Endothelial cell of umbilical vein (primary cell): Measurements from ENCODE around the gene CCL17. TPM values are rescaled to one million over a fixed set of nuclear protein-coding genes. Genes with fewer than 3 reads are reported as not detected.

Source experiments
- BruUV-seq: library from RNA; stranded (reverse); fragments of 400-500 nt; replicated peaks from 2 replicates; lab custom pipeline; 2021; lab: Mats Ljungman, UMichigan
- CTCF ChIA-PET: fragments of 300-600, 350-600 bp; sonication (Branson Sonifier 250); formaldehyde crosslinking; loops from one replicate; lab custom pipeline; 2021; ENCODE audit warnings: antibody characterized with exemption, inconsistent platforms; lab: Charles Lee
- POLR2A ChIA-PET: fragments of 300-600, 350-600 bp; sonication (Branson Sonifier 250); formaldehyde crosslinking; loops from one replicate; lab custom pipeline; 2021; ENCODE audit warnings: antibody characterized with exemption, inconsistent platforms; lab: Charles Lee
- DNase-seq: peaks from one replicate; pipeline ENCODE4 v3.0.0-alpha.2; 2011; ENCODE audit warnings: low read depth, low spot score
- FAIRE-seq: peaks from 2 replicates; lab custom pipeline; 2011; peaks lifted over from hg19 to GRCh38; lab: Jason Lieb, UNC
- H2AFZ ChIP-seq: 2 replicates; pipeline ENCODE4 v1.6.0; 2012; ENCODE audit warnings: low read depth, low read length, control low read depth, inconsistent platforms
- H3K27ac ChIP-seq: 2 replicates; pipeline ENCODE4 v1.5.1; 2011; ENCODE audit warnings: low read depth, mild to moderate bottlenecking, control low read depth, low read length, moderate library complexity; ENCODE audit not compliant: insufficient read depth
- H3K27me3 ChIP-seq, 2 experiments: 2 replicates each; pipeline versions ENCODE4 v1.6.0 to v1.6.1; 2011; ENCODE audit warnings: low read length in 2 of 2, mixed read lengths in 1 of 2; ENCODE audit not compliant: control insufficient read depth in 2 of 2, insufficient read depth in 2 of 2
- H3K36me3 ChIP-seq, 2 experiments: 2 replicates in 1 of 2; 3 replicates in 1 of 2; pipeline ENCODE4 v1.5.1; 2011; ENCODE audit warnings: low read length in 2 of 2, mild to moderate bottlenecking in 1 of 2, moderate library complexity in 1 of 2; ENCODE audit not compliant: control insufficient read depth in 2 of 2, insufficient read depth in 2 of 2; ENCODE audit errors: extremely low read depth in 1 of 2
- H3K4me1 ChIP-seq: 3 replicates; pipeline ENCODE4 v1.5.1; 2011; ENCODE audit warnings: mild to moderate bottlenecking, low read length; ENCODE audit not compliant: control insufficient read depth, insufficient read depth; ENCODE audit errors: extremely low read depth
- H3K4me2 ChIP-seq: 2 replicates; pipeline ENCODE4 v1.6.1; 2011; ENCODE audit warnings: low read length, control low read depth, mixed read lengths; ENCODE audit not compliant: insufficient read depth
- H3K4me3 ChIP-seq, 3 experiments: fragments of 200-600 bp in 1 of 3; sonication (generic), shearing (Covaris generic) in 1 of 3; replicated peaks in 1 of 3; 2 replicates each; pipeline ENCODE4 v1.5.1; 2011 to 2016; ENCODE audit warnings: control low read depth in 3 of 3, low read length in 3 of 3, mild to moderate bottlenecking in 2 of 3, inconsistent platforms in 1 of 3, low read depth in 1 of 3, moderate library complexity in 1 of 3; ENCODE audit not compliant: insufficient read depth in 1 of 3
- H3K79me2 ChIP-seq: 2 replicates; pipeline ENCODE4 v1.6.0; 2012; ENCODE audit warnings: low read length, inconsistent platforms; ENCODE audit not compliant: control insufficient read depth, insufficient read depth
- H3K9ac ChIP-seq: replicated peaks from 2 replicates; pipeline ENCODE3; 2011; ENCODE audit warnings: low read length, control low read depth; ENCODE audit not compliant: insufficient read depth; ENCODE audit errors: extremely low read depth
- H3K9me1 ChIP-seq: replicated peaks from 3 replicates; pipeline ENCODE4 v1.6.0; 2011; ENCODE audit warnings: mild to moderate bottlenecking, low read length; ENCODE audit not compliant: control insufficient read depth, insufficient read depth; ENCODE audit errors: extremely low read depth
- H3K9me3 ChIP-seq: replicated peaks from 2 replicates; pipeline ENCODE4 v1.5.1; 2012; ENCODE audit warnings: low read length, inconsistent platforms; ENCODE audit not compliant: control insufficient read depth, insufficient read depth
- H4K20me1 ChIP-seq: replicated peaks from 2 replicates; pipeline ENCODE3; 2011; ENCODE audit warnings: mild to moderate bottlenecking, low read length; ENCODE audit not compliant: control insufficient read depth, insufficient read depth; ENCODE audit errors: extremely low read depth
- CTCF ChIP-seq, 2 donors: IDR thresholded peaks; 1 replicate in 1 of 2; 2 replicates in 1 of 2; pipeline ENCODE4 v1.5.1; 2011; ENCODE audit warnings: low read length in 2 of 2, mild to moderate bottlenecking in 2 of 2, moderate library complexity in 2 of 2, control low read depth in 1 of 2, inconsistent platforms in 1 of 2, low read depth in 1 of 2; ENCODE audit not compliant: insufficient read depth in 1 of 2; ENCODE audit errors: extremely low read depth in 1 of 2
- EZH2 ChIP-seq: IDR thresholded peaks from 2 replicates; pipeline ENCODE4 v1.6.1; 2012; ENCODE audit warnings: borderline replicate concordance, low read depth, mild to moderate bottlenecking, moderate library complexity, low read length, inconsistent platforms; ENCODE audit not compliant: severe bottlenecking
- FOS ChIP-seq: IDR thresholded peaks from 2 replicates; pipeline ENCODE4 v1.6.1; 2011; ENCODE audit warnings: mild to moderate bottlenecking, low read length, moderate library complexity, borderline replicate concordance; ENCODE audit not compliant: insufficient read depth
- GATA2 ChIP-seq: IDR thresholded peaks from 2 replicates; pipeline ENCODE4 v1.7.0; 2011; ENCODE audit warnings: low read depth, mild to moderate bottlenecking, moderate library complexity, mixed read lengths, low read length; ENCODE audit not compliant: insufficient read length, insufficient read depth
- JUN ChIP-seq: IDR thresholded peaks from 2 replicates; pipeline ENCODE4 v1.6.1; 2011; ENCODE audit warnings: borderline replicate concordance, low read depth; ENCODE audit not compliant: insufficient read length, insufficient read depth
- MAX ChIP-seq: IDR thresholded peaks from 2 replicates; pipeline ENCODE4 v1.6.1; 2011; ENCODE audit not compliant: insufficient read depth, insufficient read length
- MYC ChIP-seq: IDR thresholded peaks from one replicate; pipeline ENCODE4 v1.6.1; 2011; ENCODE audit warnings: mild to moderate bottlenecking, low read depth, low read length
- POLR2A ChIP-seq: IDR thresholded peaks from 2 replicates; pipeline ENCODE4 v1.6.1; 2012; ENCODE audit warnings: low read depth, mild to moderate bottlenecking, control low read depth, low read length
- POLR2AphosphoS5 ChIP-seq: IDR thresholded peaks from 2 replicates; pipeline ENCODE4 v1.6.1; 2012; ENCODE audit warnings: low read depth, mild to moderate bottlenecking, control low read depth, low read length, moderate library complexity; ENCODE audit not compliant: insufficient read depth
- dilution Hi-C: fragments of 300-500 bp; cut with MboI; formaldehyde crosslinking; loops from one replicate; pipeline ENCODE4 v1.15.0; 2019; ENCODE audit warnings: low sequenced_read_pairs; ENCODE audit not compliant: extremely low pct_ligation_motif_present
- intact Hi-C: fragments of 100-400 bp; cut with micrococcal nuclease; formaldehyde crosslinking; loops from one replicate; pipeline ENCODE4 v1.10.0; 2022
- polyA plus RNA-seq, 4 experiments: library from polyadenylated mRNA; depleted of rRNA in 3 of 4; stranded (reverse) in 3 of 4; unstranded in 1 of 4; fragments of >200 nt; gene quantifications; 2 replicates each; pipeline versions ENCODE4 v1.2.1 to v1.2.3, GENCODE V29; 2011 to 2012; ENCODE audit warnings: missing spikeins in 1 of 4
- total RNA-seq: library from RNA; stranded (reverse); gene quantifications from 2 replicates; pipeline ENCODE4 v1.2.3, GENCODE V29; 2021

Gene CCL17
- total and polyA plus RNA-seq, 2 donors (not counting 3 experiments of a cell fraction or from before 2014, with no cell fraction given): not detected

GRCh38 chr16:57383276-57384247 is 21.0 kb upstream of the CCL17 start:
- intact Hi-C loops: no loop called here
- H3K36me3 ChIP-seq: no peaks in the 10 kb centered on the region
- H3K79me2 ChIP-seq: no peaks in the 10 kb centered on the region
- dilution Hi-C loops: no loop called here
- H3K27me3 ChIP-seq: no peaks in the 10 kb centered on the region
- H3K4me1 ChIP-seq: peaks cover 18% of the 10 kb centered on the region
- H3K9ac ChIP-seq: no peak overlapping the region
- H3K4me3 ChIP-seq: no peak overlapping the region
- BruUV-seq: no TSS peak
- no peak overlapping the region for H2AFZ ChIP-seq
- TF ChIP-seq GATA2: no peak
- no peak for TF ChIP-seq POLR2A
- no peak for TF ChIP-seq POLR2AphosphoS5
- TF ChIP-seq JUN: no peak
- TF ChIP-seq FOS: no peak
- no peak for TF ChIP-seq MAX
- TF ChIP-seq CTCF (IDR thresholded peaks at IDR 0.05; ENCODE audit: extremely low read depth in 1 of 2, insufficient read depth in 1 of 2, low read depth in 1 of 2, low read length in 2 of 2): no peak
- TF ChIP-seq MYC: no peak
- TF ChIP-seq EZH2: no peak
- CTCF ChIA-PET: no interaction called here
- H3K9me1 ChIP-seq: no peaks in the 10 kb centered on the region
- no peak overlapping the region for H3K27ac ChIP-seq
- no peak overlapping the region for H3K4me2 ChIP-seq
- POLR2A ChIA-PET: no interaction called here
- FAIRE-seq (no peak), DNase-seq (no peak)
- no peaks in the 10 kb centered on the region for H4K20me1 ChIP-seq
- H3K9me3 ChIP-seq: no peaks in the 10 kb centered on the region
